ENCODE measurements around the gene GSTM4.
"Not testable (repeated sequence)": the region's sequence is repeated elsewhere in the genome, so short reads cannot be mapped to it uniquely, and the experiment has no call there.

- TF ChIP-seq CTCF (IDR thresholded peaks at IDR 0.05; ENCODE audit: low read length); EZH2 (IDR thresholded peaks at IDR 0.05; ENCODE audit: borderline replicate concordance, low read length): not testable (repeated sequence)
These were observed 29.5 kb downstream of the GSTM4 start for GRCh38 chr1:109685399-109685798.
